Measurements from ENCODE around the gene MTERF4.

MTERF4 gene

GRCh38 chr2:241133436-241133820 lies 31.3 kb upstream of the MTERF4 start:
- DNase-seq: no peak

GRCh38 chr2:241132538-241133435 lies 30.7 kb upstream of the MTERF4 start:
- no peak for DNase-seq

GRCh38 chr2:241131531-241131930 lies 29.4 kb upstream of the MTERF4 start:
- no peak for DNase-seq

- no peak for DNase-seq
These were observed 28.2 kb upstream of the MTERF4 start for GRCh38 chr2:241130316-241130715.

- no peak for DNase-seq
These were observed 27.2 kb upstream of the MTERF4 start for GRCh38 chr2:241129086-241129871.

- DNase-seq: no peak
These were observed 26.2 kb upstream of the MTERF4 start for GRCh38 chr2:241128266-241128665.

GRCh38 chr2:241126771-241127202 lies 24.7 kb upstream of the MTERF4 start:
- DNase-seq: no peak

- no peak for DNase-seq
These were observed 24.1 kb upstream of the MTERF4 start for GRCh38 chr2:241126201-241126611.

- DNase-seq: no peak
These were observed 23.5 kb upstream of the MTERF4 start for GRCh38 chr2:241125626-241126025.

GRCh38 chr2:241123816-241124536 lies 21.9 kb upstream of the MTERF4 start:
- no peak for DNase-seq

GRCh38 chr2:241122376-241123002 lies 20.4 kb upstream of the MTERF4 start:
- DNase-seq: no peak

- no peak for DNase-seq
These were observed 18.9 kb upstream of the MTERF4 start for GRCh38 chr2:241121008-241121407.

- DNase-seq: no peak
These were observed 18.4 kb upstream of the MTERF4 start for GRCh38 chr2:241120440-241120839.

- DNase-seq: no peak
These were observed 16.8 kb upstream of the MTERF4 start for GRCh38 chr2:241118737-241119505.

- DNase-seq: no peak
These were observed 14.8 kb upstream of the MTERF4 start for GRCh38 chr2:241116606-241117560.

GRCh38 chr2:241115361-241115760 lies 13.3 kb upstream of the MTERF4 start:
- DNase-seq: no peak

- no peak for DNase-seq
These were observed 12.7 kb upstream of the MTERF4 start for GRCh38 chr2:241114836-241115235.

- no peak for DNase-seq
These were observed 10.5 kb upstream of the MTERF4 start for GRCh38 chr2:241112592-241112991.

GRCh38 chr2:241112046-241112445 lies 10.0 kb upstream of the MTERF4 start:
- DNase-seq: no peak

- no peak for DNase-seq
These were observed 9.3 kb upstream of the MTERF4 start for GRCh38 chr2:241111440-241111805.
